K562 (cell line): ENCODE measurements around the gene LOXL4. TPM values are rescaled to one million over a fixed set of nuclear protein-coding genes. Genes with fewer than 3 reads are reported as not detected.

Source experiments
- ATAC-seq: fragments of 200-7000 bp; cut with Tn5 transposase; 3 replicates; pipeline ENCODE4 v1.9.1; 2020; ENCODE audit warnings: moderate library complexity
- BruUV-seq: library from RNA; stranded (reverse); fragments of 400-500 nt; replicated peaks from 2 replicates; lab custom pipeline; 2021; lab: Mats Ljungman, UMichigan
- CTCF ChIA-PET: fragments of 300-600 bp; formaldehyde crosslinking; extraction: SDS; loops from one replicate; lab custom pipeline; 2021; ENCODE audit warnings: low intra/inter-chr PET ratio; lab: Yijun Ruan, JAX
- POLR2A ChIA-PET: fragments of 300-600, 350-650 bp; sonication (Branson Sonifier 250); formaldehyde crosslinking; extraction: SDS; loops from one replicate; lab custom pipeline; 2021; ENCODE audit warnings: antibody characterized with exemption, inconsistent platforms; lab: Yijun Ruan, JAX
- DNase-seq, 4 experiments: peaks; one replicate each; pipeline versions ENCODE4 v3.0.0 to v3.0.0-alpha.2; 2011 to 2018; ENCODE audit warnings: low spot score in 3 of 4, mixed read lengths in 3 of 4; ENCODE audit errors: extremely low read depth in 1 of 4
- FAIRE-seq: peaks from 2 replicates; lab custom pipeline; 2011; peaks lifted over from hg19 to GRCh38; lab: Jason Lieb, UNC
- H2AFZ ChIP-seq: 2 replicates; pipeline ENCODE4 v1.6.0; 2011; ENCODE audit warnings: low read depth, low read length, control low read depth, inconsistent platforms
- H3K27ac ChIP-seq: fragments of 200-600 bp; 3 replicates; pipeline ENCODE4 v1.8.0; 2011; ENCODE audit warnings: low read depth, mild to moderate bottlenecking, control low read depth, inconsistent platforms, low read length, moderate library complexity, mixed read lengths; ENCODE audit errors: extremely low read depth
- H3K27me3 ChIP-seq, 2 experiments: fragments of 300-600 bp in 1 of 2; 2 replicates in 1 of 2; 3 replicates in 1 of 2; pipeline versions ENCODE4 v1.6.0 to v1.8.0; 2011; ENCODE audit warnings: inconsistent platforms in 2 of 2, low read length in 2 of 2, mild to moderate bottlenecking in 1 of 2, mixed read lengths in 1 of 2, moderate library complexity in 1 of 2; ENCODE audit not compliant: control insufficient read depth in 2 of 2, insufficient read depth in 2 of 2
- H3K36me3 ChIP-seq: fragments of 300-600 bp; 3 replicates; pipeline ENCODE4 v1.8.0; 2011; ENCODE audit warnings: mild to moderate bottlenecking, low read length, inconsistent platforms; ENCODE audit not compliant: control insufficient read depth, insufficient read depth
- H3K4me1 ChIP-seq, 2 experiments: fragments of 200-600 bp in 1 of 2; replicated peaks in 1 of 2; 2 replicates in 1 of 2; 3 replicates in 1 of 2; pipeline versions ENCODE4 v1.5.1 to v1.8.0; 2011; ENCODE audit warnings: inconsistent platforms in 2 of 2, low read length in 2 of 2, mild to moderate bottlenecking in 1 of 2, mixed read lengths in 1 of 2, moderate library complexity in 1 of 2; ENCODE audit not compliant: control insufficient read depth in 2 of 2, insufficient read depth in 2 of 2
- H3K4me2 ChIP-seq: 2 replicates; pipeline ENCODE4 v1.6.1; 2011; ENCODE audit warnings: low read length, control low read depth, inconsistent platforms, mixed read lengths; ENCODE audit not compliant: insufficient read depth
- H3K4me3 ChIP-seq: fragments of 200-600 bp; sonication (generic), shearing (Covaris generic); 2 replicates; pipeline ENCODE4 v1.5.1; 2016; ENCODE audit warnings: control low read depth, inconsistent platforms
- H3K79me2 ChIP-seq: fragments of 200-600 bp; 3 replicates; pipeline ENCODE4 v1.8.0; 2011; ENCODE audit warnings: low read length, inconsistent platforms; ENCODE audit not compliant: control insufficient read depth, insufficient read depth
- H3K9ac ChIP-seq, 2 experiments: 2 replicates each; pipeline versions ENCODE4 v1.6.0 to v1.6.1; 2011; ENCODE audit warnings: low read depth in 2 of 2, low read length in 2 of 2, control low read depth in 1 of 2, inconsistent platforms in 1 of 2, mild to moderate bottlenecking in 1 of 2, mixed read lengths in 1 of 2; ENCODE audit not compliant: insufficient read depth in 1 of 2
- H3K9me1 ChIP-seq: one replicate; pipeline ENCODE4 v1.6.0; 2011; ENCODE audit warnings: inconsistent platforms, mild to moderate bottlenecking, low read length, moderate library complexity; ENCODE audit not compliant: control insufficient read depth, insufficient read depth
- H3K9me3 ChIP-seq: replicated peaks from 2 replicates; pipeline ENCODE4 v1.5.1; 2011; ENCODE audit warnings: low read depth, low read length, inconsistent platforms; ENCODE audit not compliant: control insufficient read depth, insufficient read depth
- H4K20me1 ChIP-seq: replicated peaks from 2 replicates; pipeline ENCODE4 v1.6.1; 2011; ENCODE audit warnings: low read length, inconsistent platforms, mixed read lengths; ENCODE audit not compliant: control insufficient read depth, insufficient read depth
- CEBPG ChIP-seq, 3 experiments: fragments of 200-800 bp in 1 of 3; sonication (Bioruptor generic) in 1 of 3; sonication (generic) in 1 of 3; formaldehyde crosslinking in 1 of 3; IDR thresholded peaks in 2 of 3; conservative IDR thresholded peaks in 1 of 3; 2 replicates each; pipeline versions ENCODE4 v1.6.1 to v1.8.0; 2016 to 2022; ENCODE audit warnings: missing compliant biosample characterization in 2 of 3, missing genetic modification characterization in 2 of 3, mild to moderate bottlenecking in 1 of 3, missing genetic modification reagents in 1 of 3
- FUS ChIP-seq: fragments of 200-400 bp; formaldehyde crosslinking; optimal IDR thresholded peaks from 2 replicates; pipeline ENCODE3; 2017; ENCODE audit warnings: low read depth, low read length
- NCOA2 ChIP-seq, 2 experiments: fragments of 450-650 bp; IDR thresholded peaks; 2 replicates each; pipeline ENCODE4 v1.6.1; 2018; ENCODE audit warnings: mild to moderate bottlenecking in 2 of 2, moderate library complexity in 1 of 2; ENCODE audit not compliant: partially characterized antibody in 2 of 2
- NFXL1 ChIP-seq: fragments of 450-650 bp; formaldehyde crosslinking; IDR thresholded peaks from 2 replicates; pipeline ENCODE4 v1.4.0; 2021; ENCODE audit warnings: mild to moderate bottlenecking
- WGBS: fragments of 100-300 bp; shearing (Covaris generic); methylation state at CpG from one replicate; pipeline ENCODE4 v1.1.6; 2016; ENCODE audit warnings: low coverage, mixed read lengths; ENCODE audit not compliant: insufficient coverage; ENCODE audit errors: missing lambda C conversion rate; 5-methylcytosine and 5-hydroxymethylcytosine counted together
- in situ Hi-C: fragments of 300-500 bp; cut with MboI; formaldehyde crosslinking; loops from 4 replicates; pipeline ENCODE4 v1.15.0; 2018; ENCODE audit warnings: inconsistent platforms, mixed read lengths
- intact Hi-C: fragments of 100-400 bp; cut with micrococcal nuclease; formaldehyde crosslinking; loops from 2 replicates; pipeline ENCODE4 v1.14.2; 2022
- polyA plus RNA-seq, 8 experiments: library from polyadenylated mRNA; depleted of rRNA in 4 of 8; stranded (reverse) in 5 of 8; unstranded in 3 of 8; fragments of >200 nt; fragmentation: Nextera tagmentation in 2 of 8; fragmentation: Illumina TruSeq in 1 of 8; extraction: Ambion mirVana in 2 of 8; extraction: Trizol in 1 of 8; gene quantifications; 2 replicates each; pipeline versions ENCODE4 v1.2.1 to v1.2.3, GENCODE V29; 2011 to 2014; ENCODE audit warnings: inconsistent platforms in 1 of 8, missing spikeins in 1 of 8
- total RNA-seq, 7 experiments: library from RNA; depleted of rRNA in 6 of 7; stranded (reverse); fragments of >200 nt in 6 of 7; fragmentation: Illumina TruSeq in 2 of 7; extraction: Trizol in 2 of 7; gene quantifications; 2 replicates each; pipeline versions ENCODE4 v1.2.1 to v1.2.3, GENCODE V29; 2011 to 2021; ENCODE audit warnings: low replicate concordance in 1 of 7
- TF ChIP-seq, protein P1 (sequence below): fragments of 250-450 bp; sonication (Bioruptor Pico); IDR thresholded peaks from 2 replicates; pipeline ENCODE4 v1.5.0; 2020; ENCODE audit warnings: mild to moderate bottlenecking
- TF ChIP-seq, protein P2 (sequence below): sonication (generic); formaldehyde crosslinking; IDR thresholded peaks from 2 replicates; pipeline ENCODE4 v1.5.0; 2020; ENCODE audit warnings: missing genetic modification reagents
- TF ChIP-seq, protein P3 (sequence below): fragments of 250-450 bp; sonication (Bioruptor Pico); IDR thresholded peaks from 2 replicates; pipeline ENCODE4 v1.8.0; 2021; ENCODE audit warnings: mild to moderate bottlenecking, moderate library complexity
- TF ChIP-seq, protein P4 (sequence below): sonication (generic); formaldehyde crosslinking; IDR thresholded peaks from 2 replicates; pipeline ENCODE4 v1.8.0; 2022; ENCODE audit warnings: missing genetic modification reagents, mild to moderate bottlenecking, borderline replicate concordance
- TF ChIP-seq, protein P5 (sequence below): fragments of 250-450 bp; sonication (Bioruptor Pico); IDR thresholded peaks from 2 replicates; pipeline ENCODE4 v1.8.0; 2021; ENCODE audit warnings: moderate library complexity, mild to moderate bottlenecking, inconsistent platforms

LOXL4 gene
- total and polyA plus RNA-seq, 9 of the 15 experiments (the other 6 are each of a cell fraction or from before 2014, with no cell fraction given): 0.03 to 0.35 (median 0.05) TPM; not detected in 3

DNA sequence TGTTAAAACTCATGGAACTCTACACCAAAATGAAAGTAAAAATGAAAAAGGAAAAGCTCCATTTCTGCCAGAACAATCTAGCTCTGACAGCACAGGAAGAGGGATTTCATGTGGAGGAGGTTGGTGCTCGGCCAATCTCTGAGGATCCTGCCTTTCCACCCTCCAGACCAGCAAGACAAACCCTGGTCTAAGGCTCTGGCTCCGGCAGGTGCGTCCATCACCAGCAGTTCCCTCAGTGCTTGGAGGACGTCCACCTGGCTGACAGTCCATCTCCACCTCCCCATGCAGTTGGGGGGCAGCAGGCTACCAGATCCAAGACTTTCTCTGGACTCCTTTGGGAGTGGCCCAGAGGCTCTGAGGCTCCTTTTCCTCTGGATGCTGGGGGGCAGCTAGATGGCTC is 25.0 kb upstream of the LOXL4 start:
- Histone ChIP-seq H3K27me3 (peaks cover 5 to 44% of the 10 kb centered on the region in 2 experiments; a peak in 3 of 5 replicates), H3K4me2 (no peak overlapping the region), H4K20me1 (no peaks in the 10 kb centered on the region), H2AFZ (no peak overlapping the region), H3K9ac (no peak overlapping the region), H3K9me3 (no peaks in the 10 kb centered on the region), H3K79me2 (no peaks in the 10 kb centered on the region), H3K36me3 (no peaks in the 10 kb centered on the region), H3K4me1 (no peaks in the 10 kb centered on the region), H3K4me3 (no peak overlapping the region), H3K27ac (no peak overlapping the region), H3K9me1 (no peaks in the 10 kb centered on the region)
- intact Hi-C loops: no loop called here
- TF ChIP-seq, protein P1, sequence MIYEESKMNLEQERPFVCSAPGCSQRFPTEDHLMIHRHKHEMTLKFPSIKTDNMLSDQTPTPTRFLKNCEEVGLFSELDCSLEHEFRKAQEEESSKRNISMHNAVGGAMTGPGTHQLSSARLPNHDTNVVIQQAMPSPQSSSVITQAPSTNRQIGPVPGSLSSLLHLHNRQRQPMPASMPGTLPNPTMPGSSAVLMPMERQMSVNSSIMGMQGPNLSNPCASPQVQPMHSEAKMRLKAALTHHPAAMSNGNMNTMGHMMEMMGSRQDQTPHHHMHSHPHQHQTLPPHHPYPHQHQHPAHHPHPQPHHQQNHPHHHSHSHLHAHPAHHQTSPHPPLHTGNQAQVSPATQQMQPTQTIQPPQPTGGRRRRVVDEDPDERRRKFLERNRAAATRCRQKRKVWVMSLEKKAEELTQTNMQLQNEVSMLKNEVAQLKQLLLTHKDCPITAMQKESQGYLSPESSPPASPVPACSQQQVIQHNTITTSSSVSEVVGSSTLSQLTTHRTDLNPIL (CRISPR knock-in tag): no peak
- TF ChIP-seq, protein P2, sequence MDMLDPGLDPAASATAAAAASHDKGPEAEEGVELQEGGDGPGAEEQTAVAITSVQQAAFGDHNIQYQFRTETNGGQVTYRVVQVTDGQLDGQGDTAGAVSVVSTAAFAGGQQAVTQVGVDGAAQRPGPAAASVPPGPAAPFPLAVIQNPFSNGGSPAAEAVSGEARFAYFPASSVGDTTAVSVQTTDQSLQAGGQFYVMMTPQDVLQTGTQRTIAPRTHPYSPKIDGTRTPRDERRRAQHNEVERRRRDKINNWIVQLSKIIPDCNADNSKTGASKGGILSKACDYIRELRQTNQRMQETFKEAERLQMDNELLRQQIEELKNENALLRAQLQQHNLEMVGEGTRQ (CRISPR knock-in tag): no peak
- TF ChIP-seq NCOA2 (IDR thresholded peaks at IDR 0.05; ENCODE audit: partially characterized antibody in 2 of 2): no peak
- no peak for TF ChIP-seq FUS
- no peak for TF ChIP-seq CEBPG (CRISPR knock-in tag; IDR thresholded peaks at IDR 0.05)
- TF ChIP-seq CEBPG (tag; conservative IDR thresholded peaks at IDR 0.05 in 1 of 2, IDR thresholded peaks at IDR 0.05 in 1 of 2): no peak
- TF ChIP-seq, protein P3, sequence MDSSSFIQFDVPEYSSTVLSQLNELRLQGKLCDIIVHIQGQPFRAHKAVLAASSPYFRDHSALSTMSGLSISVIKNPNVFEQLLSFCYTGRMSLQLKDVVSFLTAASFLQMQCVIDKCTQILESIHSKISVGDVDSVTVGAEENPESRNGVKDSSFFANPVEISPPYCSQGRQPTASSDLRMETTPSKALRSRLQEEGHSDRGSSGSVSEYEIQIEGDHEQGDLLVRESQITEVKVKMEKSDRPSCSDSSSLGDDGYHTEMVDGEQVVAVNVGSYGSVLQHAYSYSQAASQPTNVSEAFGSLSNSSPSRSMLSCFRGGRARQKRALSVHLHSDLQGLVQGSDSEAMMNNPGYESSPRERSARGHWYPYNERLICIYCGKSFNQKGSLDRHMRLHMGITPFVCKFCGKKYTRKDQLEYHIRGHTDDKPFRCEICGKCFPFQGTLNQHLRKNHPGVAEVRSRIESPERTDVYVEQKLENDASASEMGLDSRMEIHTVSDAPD: no peak
- TF ChIP-seq, protein P4, sequence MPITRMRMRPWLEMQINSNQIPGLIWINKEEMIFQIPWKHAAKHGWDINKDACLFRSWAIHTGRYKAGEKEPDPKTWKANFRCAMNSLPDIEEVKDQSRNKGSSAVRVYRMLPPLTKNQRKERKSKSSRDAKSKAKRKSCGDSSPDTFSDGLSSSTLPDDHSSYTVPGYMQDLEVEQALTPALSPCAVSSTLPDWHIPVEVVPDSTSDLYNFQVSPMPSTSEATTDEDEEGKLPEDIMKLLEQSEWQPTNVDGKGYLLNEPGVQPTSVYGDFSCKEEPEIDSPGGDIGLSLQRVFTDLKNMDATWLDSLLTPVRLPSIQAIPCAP: no peak
- TF ChIP-seq, protein P5, sequence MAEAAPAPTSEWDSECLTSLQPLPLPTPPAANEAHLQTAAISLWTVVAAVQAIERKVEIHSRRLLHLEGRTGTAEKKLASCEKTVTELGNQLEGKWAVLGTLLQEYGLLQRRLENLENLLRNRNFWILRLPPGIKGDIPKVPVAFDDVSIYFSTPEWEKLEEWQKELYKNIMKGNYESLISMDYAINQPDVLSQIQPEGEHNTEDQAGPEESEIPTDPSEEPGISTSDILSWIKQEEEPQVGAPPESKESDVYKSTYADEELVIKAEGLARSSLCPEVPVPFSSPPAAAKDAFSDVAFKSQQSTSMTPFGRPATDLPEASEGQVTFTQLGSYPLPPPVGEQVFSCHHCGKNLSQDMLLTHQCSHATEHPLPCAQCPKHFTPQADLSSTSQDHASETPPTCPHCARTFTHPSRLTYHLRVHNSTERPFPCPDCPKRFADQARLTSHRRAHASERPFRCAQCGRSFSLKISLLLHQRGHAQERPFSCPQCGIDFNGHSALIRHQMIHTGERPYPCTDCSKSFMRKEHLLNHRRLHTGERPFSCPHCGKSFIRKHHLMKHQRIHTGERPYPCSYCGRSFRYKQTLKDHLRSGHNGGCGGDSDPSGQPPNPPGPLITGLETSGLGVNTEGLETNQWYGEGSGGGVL (CRISPR knock-in tag): no peak
- TF ChIP-seq NFXL1 (CRISPR knock-in tag): no peak
- no TSS peak for BruUV-seq
- ATAC-seq (no peak), DNase-seq (no peak), FAIRE-seq (no peak)
- POLR2A ChIA-PET: no interaction called here
- WGBS: 5% methylated on average over 2 of the region's 4 CpGs
- in situ Hi-C loops: no loop called here
- CTCF ChIA-PET: no interaction called here
